Panc1 (cell line): ENCODE measurements around the gene PKD1.

Experiments
- CTCF ChIP-seq: fragments of 450-650 bp; IDR thresholded peaks from 2 replicates; pipeline ENCODE4 v1.5.1; 2017; ENCODE audit warnings: mild to moderate bottlenecking
- POLR2AphosphoS5 ChIP-seq: IDR thresholded peaks from 2 replicates; pipeline ENCODE4 v1.6.1; 2012; ENCODE audit warnings: mild to moderate bottlenecking, low read depth, low read length, moderate library complexity
- SIN3A ChIP-seq: IDR thresholded peaks from 2 replicates; pipeline ENCODE4 v1.6.1; 2012; ENCODE audit warnings: low read depth, mild to moderate bottlenecking, low read length, moderate library complexity, borderline replicate concordance; ENCODE audit not compliant: insufficient read depth

GRCh38 chr16:2040787-2041522, 94.7 kb downstream of the PKD1 start:
- TF ChIP-seq CTCF (no peak), SIN3A (no peak), POLR2AphosphoS5 (no peak; the same call in 1 of the 2 replicates)
